VCaP (cell line): ENCODE data around the gene CREB3.

ENCODE experiments used
- H3K27ac ChIP-seq: fragments of 450-650 bp; 2 replicates; pipeline ENCODE4 v1.5.1; 2017
- TF ChIP-seq, protein P1 (sequence below): fragments of 450-650 bp; conservative IDR thresholded peaks from 2 replicates; pipeline ENCODE4 v1.5.1; 2017; ENCODE audit warnings: mild to moderate bottlenecking, moderate library complexity

Gene CREB3

DNA sequence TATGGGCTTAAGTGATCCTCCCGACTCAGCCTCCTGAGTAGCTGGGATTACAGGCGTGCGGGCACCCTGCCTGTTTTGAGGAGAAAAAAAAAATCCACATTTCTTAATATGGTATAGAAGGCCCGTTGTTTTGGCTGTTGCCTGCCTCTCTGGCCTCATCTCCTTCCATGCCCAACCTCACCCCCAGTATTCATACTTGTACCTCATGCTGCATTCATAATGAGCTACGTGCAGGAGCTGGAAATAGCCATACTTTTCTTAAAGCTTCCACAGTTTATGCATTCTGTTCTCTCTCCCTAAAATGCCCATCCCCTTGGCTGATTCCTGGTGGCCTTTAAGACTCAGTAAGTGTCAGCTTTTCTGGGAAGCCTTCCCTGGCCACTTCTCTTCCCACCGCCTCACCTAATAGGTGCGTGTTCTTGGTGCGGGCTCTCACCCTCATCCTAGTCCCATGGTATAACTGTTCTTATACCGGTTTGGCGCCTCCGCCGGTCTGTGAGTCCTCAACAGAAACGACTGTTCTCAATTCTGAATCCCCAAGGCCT is 40.6 kb upstream of the CREB3 start:
- TF ChIP-seq, protein P1, sequence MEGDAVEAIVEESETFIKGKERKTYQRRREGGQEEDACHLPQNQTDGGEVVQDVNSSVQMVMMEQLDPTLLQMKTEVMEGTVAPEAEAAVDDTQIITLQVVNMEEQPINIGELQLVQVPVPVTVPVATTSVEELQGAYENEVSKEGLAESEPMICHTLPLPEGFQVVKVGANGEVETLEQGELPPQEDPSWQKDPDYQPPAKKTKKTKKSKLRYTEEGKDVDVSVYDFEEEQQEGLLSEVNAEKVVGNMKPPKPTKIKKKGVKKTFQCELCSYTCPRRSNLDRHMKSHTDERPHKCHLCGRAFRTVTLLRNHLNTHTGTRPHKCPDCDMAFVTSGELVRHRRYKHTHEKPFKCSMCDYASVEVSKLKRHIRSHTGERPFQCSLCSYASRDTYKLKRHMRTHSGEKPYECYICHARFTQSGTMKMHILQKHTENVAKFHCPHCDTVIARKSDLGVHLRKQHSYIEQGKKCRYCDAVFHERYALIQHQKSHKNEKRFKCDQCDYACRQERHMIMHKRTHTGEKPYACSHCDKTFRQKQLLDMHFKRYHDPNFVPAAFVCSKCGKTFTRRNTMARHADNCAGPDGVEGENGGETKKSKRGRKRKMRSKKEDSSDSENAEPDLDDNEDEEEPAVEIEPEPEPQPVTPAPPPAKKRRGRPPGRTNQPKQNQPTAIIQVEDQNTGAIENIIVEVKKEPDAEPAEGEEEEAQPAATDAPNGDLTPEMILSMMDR = no peak
- H3K27ac ChIP-seq = peak overlapping the region; percentile 86; the same call in 1 of the 2 replicates

DNA sequence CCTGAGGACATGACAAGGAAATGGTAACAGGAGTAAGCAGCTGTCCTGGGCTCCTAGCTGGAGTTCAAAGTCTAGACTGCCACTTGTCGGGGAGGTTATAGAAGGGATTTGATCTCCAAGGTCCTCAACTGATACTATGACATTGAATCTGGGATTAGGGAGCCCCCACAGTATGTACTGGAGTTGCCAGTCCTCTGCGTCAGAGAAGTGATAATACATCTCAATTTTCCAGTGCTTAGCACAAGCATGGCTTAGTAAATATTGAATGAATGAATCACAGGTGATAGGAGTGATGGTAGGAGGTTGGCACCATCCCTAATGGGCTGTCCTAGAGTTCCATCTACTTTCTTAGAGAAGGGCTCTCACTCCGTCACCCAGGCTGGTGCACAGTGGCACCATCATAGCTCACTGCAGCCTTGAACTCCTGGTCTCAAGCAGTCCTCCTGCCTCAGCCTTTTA is 36.5 kb upstream of the CREB3 start:
- TF ChIP-seq, protein P1 = no peak
- no peak overlapping the region for H3K27ac ChIP-seq

DNA sequence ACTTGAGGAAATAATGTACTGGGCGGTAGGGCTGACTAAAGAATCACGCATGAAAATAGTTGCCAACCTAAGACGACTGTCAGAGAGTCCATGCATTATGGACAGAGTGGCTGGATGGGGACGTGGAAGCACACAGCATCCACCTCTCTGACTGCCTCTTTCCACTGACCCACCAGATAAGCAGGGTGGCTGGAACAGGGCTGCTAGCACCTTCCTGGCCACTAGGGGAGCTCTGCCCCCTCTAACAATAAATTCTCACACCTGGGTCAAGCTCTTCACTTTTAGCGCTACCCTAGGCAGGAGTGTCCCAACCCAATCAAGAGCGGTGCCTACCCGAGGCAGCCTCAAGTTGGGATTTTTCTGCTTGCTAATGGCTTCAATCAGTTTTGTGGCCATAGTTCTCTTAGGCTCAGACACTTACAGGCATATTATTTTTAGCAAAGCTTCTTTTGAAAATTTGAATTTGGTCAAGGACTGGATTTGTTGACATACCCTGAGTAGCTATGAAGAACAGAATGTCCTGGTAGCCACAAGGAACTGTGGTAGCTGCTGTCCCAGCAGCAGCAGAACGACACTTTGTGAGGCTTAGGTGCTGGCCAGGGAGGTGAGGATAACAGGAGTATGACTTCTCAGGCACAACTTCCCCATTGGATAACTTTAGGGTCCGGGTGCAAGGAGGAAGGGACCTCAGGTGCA is 35.8 kb upstream of the CREB3 start:
- TF ChIP-seq, protein P1 = peak; percentile 97
- H3K27ac ChIP-seq = no peak overlapping the region

DNA sequence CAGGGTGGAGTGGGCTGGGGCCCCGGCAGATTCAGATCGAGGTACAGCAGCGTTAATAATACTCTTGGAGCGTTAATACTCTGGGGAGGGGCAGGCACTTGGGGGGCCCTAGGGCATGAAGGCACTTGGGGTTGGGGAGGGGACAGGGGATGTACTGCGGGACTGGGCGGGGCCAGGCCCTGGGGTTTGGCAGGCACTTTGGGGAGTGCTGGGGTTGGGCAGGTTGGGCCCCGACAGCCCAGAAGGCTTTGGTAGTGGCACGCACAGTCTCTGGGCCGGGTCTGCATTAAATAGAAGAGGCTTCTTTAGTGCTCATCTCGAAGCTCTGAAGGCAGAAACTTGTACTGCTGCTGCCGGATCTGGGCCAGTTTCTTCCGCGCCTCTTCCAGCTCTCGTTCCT is 35.0 kb upstream of the CREB3 start:
- no peak overlapping the region for H3K27ac ChIP-seq
- TF ChIP-seq, protein P1 = no peak

DNA sequence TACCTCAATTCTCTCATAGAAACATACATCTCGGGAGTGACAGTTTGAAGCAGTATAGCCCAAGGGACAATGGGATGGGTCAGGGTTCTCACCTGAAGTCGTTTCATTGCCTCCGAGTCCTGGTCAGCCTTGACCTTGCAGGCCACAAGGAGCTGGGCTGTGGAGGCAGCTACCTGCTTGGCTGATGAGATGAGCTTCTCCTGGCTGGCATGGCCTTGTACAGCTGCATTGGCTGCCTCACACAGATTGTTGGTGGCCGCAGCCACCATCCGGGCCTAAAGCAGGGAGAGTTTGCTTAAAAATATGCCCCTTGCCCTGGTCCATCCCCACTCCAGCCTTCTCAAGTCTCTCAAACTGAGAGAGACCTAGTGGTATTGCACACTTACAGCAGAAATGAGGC is 34.2 kb upstream of the CREB3 start:
- TF ChIP-seq, protein P1 = no peak
- H3K27ac ChIP-seq = no peak overlapping the region

DNA sequence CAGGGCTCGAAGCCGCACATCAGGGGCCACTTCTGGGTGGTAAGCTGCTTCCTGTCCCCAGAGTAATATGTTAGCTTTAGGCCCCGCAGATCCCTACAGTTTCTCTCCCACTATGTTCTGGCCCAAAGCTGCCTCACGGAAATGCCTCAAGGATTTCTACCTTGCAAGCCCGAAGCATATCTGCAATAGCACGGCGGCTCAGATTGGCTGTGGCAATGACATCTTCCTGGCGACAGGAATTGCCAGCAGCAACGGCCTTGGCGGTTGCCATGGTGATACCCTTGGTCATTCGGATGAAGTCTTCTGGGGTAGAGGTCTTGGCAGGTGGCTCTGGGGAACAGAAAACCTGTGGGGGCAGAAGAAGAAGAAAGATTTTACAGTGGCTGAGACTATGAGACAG is 32.4 kb upstream of the CREB3 start:
- H3K27ac ChIP-seq = no peak overlapping the region
- TF ChIP-seq, protein P1 = no peak

DNA sequence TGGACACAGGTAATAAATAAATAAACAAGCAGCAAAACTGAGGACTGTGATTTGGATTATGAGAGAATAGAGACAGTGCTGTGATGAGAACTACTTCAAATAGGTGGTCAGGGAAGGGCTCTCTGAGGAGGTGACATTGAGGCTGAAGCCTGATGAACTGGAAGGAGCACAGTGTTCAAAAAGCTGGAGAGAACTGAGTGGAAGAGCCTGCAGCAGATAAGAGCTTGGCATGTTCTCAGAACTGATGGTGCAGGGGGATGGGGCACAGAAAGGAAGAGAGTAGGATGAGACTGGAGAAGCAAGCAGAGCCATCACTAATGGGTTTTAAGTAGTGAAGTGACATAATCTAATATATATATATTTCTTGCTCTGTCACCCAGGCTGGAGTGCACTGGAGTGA is 31.5 kb upstream of the CREB3 start:
- TF ChIP-seq, protein P1 = no peak
- no peak overlapping the region for H3K27ac ChIP-seq
